Measurements from ENCODE around the gene SOX2. TPM values are rescaled to one million over a fixed set of nuclear protein-coding genes. Genes with fewer than 3 reads are reported as not detected.

The SOX2 gene
- total and polyA plus RNA-seq, 12 donors: 0.10 to 0.88 (median 0.13) TPM; not detected in 3

DNA sequence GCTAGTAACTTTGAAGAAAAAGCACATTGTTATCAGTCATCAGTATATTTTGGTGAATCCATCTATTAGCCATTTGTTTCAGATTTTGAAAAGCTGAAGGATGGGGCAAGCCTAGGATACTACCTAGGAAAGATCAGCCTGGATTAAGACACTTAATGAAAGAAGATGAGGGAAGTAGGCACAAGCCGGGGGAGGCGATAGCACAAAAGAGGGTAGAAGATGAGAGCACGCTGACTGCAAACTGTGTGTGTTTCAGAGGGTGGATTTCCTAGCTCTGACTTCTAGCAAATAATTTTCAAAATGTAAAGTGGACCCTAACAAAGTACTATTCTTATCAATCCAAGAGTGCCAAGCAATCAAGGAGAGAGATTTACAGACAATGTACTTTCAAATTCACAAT, 22.2 kb upstream of the SOX2 start:
- Histone ChIP-seq H3K4me3 (no peak overlapping the region), H3K27ac (no peak overlapping the region), H3K27me3 (peaks cover 0 to 19% (median 5%) of the 10 kb centered on the region in 7 donors), H3K36me3 (no peaks in the 10 kb centered on the region), H3K9me3 (no peaks in the 10 kb centered on the region), H3K4me1 (no peaks in the 10 kb centered on the region)
- WGBS, 2 donors: 83 to 84% methylated on average over 3 of the region's 3 CpGs
- intact Hi-C loops (cut with DNase I): no loop called here
- TF ChIP-seq, protein P1, sequence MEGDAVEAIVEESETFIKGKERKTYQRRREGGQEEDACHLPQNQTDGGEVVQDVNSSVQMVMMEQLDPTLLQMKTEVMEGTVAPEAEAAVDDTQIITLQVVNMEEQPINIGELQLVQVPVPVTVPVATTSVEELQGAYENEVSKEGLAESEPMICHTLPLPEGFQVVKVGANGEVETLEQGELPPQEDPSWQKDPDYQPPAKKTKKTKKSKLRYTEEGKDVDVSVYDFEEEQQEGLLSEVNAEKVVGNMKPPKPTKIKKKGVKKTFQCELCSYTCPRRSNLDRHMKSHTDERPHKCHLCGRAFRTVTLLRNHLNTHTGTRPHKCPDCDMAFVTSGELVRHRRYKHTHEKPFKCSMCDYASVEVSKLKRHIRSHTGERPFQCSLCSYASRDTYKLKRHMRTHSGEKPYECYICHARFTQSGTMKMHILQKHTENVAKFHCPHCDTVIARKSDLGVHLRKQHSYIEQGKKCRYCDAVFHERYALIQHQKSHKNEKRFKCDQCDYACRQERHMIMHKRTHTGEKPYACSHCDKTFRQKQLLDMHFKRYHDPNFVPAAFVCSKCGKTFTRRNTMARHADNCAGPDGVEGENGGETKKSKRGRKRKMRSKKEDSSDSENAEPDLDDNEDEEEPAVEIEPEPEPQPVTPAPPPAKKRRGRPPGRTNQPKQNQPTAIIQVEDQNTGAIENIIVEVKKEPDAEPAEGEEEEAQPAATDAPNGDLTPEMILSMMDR (IDR thresholded peaks at IDR 0.05): no peak
- ATAC-seq (no peak), DNase-seq (no peak)

DNA sequence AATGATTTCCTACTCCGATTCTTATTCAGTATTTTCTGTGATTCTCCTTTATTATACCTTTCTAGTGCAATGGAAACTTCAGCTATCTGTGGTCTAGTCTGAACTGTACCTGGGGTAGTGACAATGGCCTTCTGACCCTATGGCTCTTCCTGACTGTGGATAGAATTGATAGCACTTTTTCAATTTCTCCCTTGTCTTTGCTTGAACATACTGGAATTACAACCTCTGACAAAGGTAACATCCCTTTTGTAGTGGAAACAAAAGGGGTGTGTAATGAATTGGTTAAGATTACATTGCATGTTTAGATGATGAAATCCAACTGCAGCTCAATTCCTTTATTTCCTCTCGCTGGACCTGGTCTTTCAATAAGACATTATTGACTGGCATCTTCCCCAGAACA, 21.0 kb upstream of the SOX2 start:
- TF ChIP-seq, protein P1 (IDR thresholded peaks at IDR 0.05): no peak
- 84 to 88% methylated on average over 2 of the region's 2 CpGs for WGBS, 2 donors
- intact Hi-C loops (cut with DNase I): loop anchor here in 1 of 10 donors (10.0 kb wide), 1 partner anchor 146 kb away; no protein-coding TSS in a partner anchor

DNA sequence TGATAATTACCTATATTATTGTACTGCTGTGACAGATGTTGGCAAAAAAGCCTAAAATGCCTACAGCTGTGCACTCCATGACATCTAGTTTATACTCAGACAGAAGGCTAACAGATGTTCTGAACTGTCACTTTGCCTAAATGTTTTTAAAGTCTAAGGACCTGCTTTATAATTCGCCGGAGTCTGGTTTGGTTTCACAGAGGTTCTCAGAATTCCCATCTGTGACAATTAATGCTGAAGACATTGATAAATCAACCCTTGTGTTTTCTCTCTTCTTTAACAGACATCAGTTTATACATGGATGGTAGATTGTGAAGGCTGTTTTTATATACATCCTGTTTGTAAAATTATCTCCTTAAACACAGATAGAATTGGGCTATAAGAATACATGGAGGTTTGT, 19.8 kb upstream of the SOX2 start:
- WGBS, 2 donors: 78 to 83% methylated on average over 2 of the region's 2 CpGs
- peaks cover 6 to 19% (median 14%) of the 10 kb centered on the region in 9 donors for H3K4me1 ChIP-seq
- intact Hi-C loops (cut with DNase I): loop anchor here in 1 of 10 donors (10.0 kb wide), 1 partner anchor 147 kb away; no protein-coding TSS in a partner anchor
- H3K36me3 ChIP-seq: no peaks in the 10 kb centered on the region
- H3K9me3 ChIP-seq: no peaks in the 10 kb centered on the region
- peaks cover 0 to 43% (median 24%) of the 10 kb centered on the region in 7 donors for H3K27me3 ChIP-seq
- DNase-seq (no peak), ATAC-seq (no peak)
- TF ChIP-seq, protein P1 (IDR thresholded peaks at IDR 0.05): no peak
- H3K27ac ChIP-seq: no peak overlapping the region
- no peak overlapping the region for H3K4me3 ChIP-seq

More for the DNA sequence above, 21.0 kb upstream of the SOX2 start:
- DNase-seq (no peak), ATAC-seq (no peak)
- Histone ChIP-seq H3K4me3 (no peak overlapping the region), H3K27ac (no peak overlapping the region), H3K4me1 (peaks cover 0 to 10% (median 7%) of the 10 kb centered on the region in 9 donors), H3K36me3 (no peaks in the 10 kb centered on the region), H3K27me3 (peaks cover 0 to 32% (median 13%) of the 10 kb centered on the region in 7 donors), H3K9me3 (no peaks in the 10 kb centered on the region)

DNA sequence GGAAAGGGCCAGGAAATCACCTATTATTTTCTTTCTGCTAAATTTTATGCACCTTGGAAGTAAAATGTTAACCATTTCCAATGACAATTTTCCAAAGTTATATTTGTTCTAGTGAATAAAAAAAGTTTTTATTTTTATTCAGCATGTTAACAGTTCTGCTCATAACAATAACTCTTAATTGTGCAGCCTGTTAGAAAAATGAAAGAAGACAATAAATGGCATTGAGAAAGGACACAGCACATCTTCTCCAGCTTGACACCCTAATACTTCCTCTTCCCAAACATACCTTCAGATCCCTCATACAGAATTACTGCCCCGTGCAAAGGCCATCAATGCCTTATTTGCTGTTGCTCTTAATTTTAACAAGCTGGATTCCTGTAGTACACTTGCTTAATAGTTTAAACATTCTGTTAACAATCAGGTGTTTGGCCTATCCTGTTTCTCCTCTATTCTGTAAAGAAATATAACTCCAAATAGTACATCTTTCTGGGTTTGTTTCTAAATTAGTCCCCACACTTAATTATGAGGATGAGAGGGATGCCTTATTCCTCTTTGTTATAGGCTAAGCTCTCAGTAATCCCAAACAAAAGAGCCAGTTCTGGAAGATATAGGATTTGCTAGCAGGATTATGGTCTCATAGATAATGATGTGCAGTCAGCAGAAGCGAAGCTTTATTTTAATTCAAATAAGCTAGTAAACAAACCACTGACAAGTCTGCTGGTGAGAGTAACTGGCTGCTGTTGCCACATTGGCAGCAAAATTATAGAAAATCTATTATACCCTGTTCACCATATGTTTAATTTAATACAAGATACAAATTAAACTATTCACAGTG, 19.2 kb upstream of the SOX2 start:
- H3K27me3 ChIP-seq: peaks cover 0 to 49% (median 28%) of the 10 kb centered on the region in 7 donors
- no peaks in the 10 kb centered on the region for H3K36me3 ChIP-seq
- H3K27ac ChIP-seq: no peak overlapping the region
- H3K4me1 ChIP-seq: peaks cover 6 to 19% (median 14%) of the 10 kb centered on the region in 9 donors
- 77 to 80% methylated on average over 2 of the region's 2 CpGs for WGBS, 2 donors
- H3K9me3 ChIP-seq: no peaks in the 10 kb centered on the region
- DNase-seq (no peak), ATAC-seq (no peak)
- TF ChIP-seq, protein P1 (IDR thresholded peaks at IDR 0.05): no peak
- H3K4me3 ChIP-seq: no peak overlapping the region
- intact Hi-C loops (cut with DNase I): loop anchor here in 1 of 10 donors (10.0 kb wide), 1 partner anchor 148 kb away; no protein-coding TSS in a partner anchor
